HL-60 (cell line): ENCODE data around the gene PRCP.

ENCODE experiments used
- CTCF ChIP-seq: IDR thresholded peaks from one replicate; pipeline ENCODE4 v1.5.1; 2011; ENCODE audit warnings: low read length, control low read depth, inconsistent platforms; ENCODE audit not compliant: insufficient read depth
- GABPA ChIP-seq: IDR thresholded peaks from 2 replicates; pipeline ENCODE4 v1.6.1; 2012; ENCODE audit warnings: low read depth
- POLR2AphosphoS5 ChIP-seq: IDR thresholded peaks from 2 replicates; pipeline ENCODE4 v1.6.1; 2012; ENCODE audit warnings: low read depth

- no peak for TF ChIP-seq CTCF
- TF ChIP-seq POLR2AphosphoS5: no peak
- TF ChIP-seq GABPA: no peak
These were observed 51.4 kb downstream of the PRCP start for GRCh38 chr11:82848829-82849228.
